GM18526 (cell line): Measurements from ENCODE around the gene DUSP14.

Source experiments
- POLR2A ChIP-seq: IDR thresholded peaks from 3 replicates; pipeline ENCODE4 v1.6.1; 2011; ENCODE audit not compliant: insufficient read length; ENCODE audit errors: extremely low read depth

DUSP14 gene

GRCh38 chr17:37502009-37502936 lies 12.6 kb downstream of the DUSP14 start:
- TF ChIP-seq POLR2A = no peak

GRCh38 chr17:37503148-37503547 lies 13.5 kb downstream of the DUSP14 start:
- TF ChIP-seq POLR2A = no peak

DNA sequence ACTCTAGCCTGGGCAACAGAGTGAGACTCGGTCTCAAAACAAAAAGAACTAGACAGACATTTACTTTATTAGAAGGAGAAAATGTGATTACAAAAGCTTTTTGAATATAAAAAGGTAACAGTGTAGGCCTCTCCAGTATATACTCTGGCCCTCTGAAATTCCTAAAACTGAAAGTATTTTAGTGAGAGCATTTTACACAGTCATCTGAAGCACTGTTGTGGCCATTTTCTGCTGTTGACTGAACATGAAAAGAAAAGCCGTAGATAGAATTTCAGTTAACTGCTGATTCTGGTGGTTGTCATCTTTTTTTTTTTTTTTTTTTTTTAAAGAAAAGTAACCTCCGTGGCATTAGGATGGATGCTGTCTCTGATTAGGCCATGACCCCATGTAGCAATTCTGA lies 15.6 kb downstream of the DUSP14 start:
- no peak for TF ChIP-seq POLR2A

DNA sequence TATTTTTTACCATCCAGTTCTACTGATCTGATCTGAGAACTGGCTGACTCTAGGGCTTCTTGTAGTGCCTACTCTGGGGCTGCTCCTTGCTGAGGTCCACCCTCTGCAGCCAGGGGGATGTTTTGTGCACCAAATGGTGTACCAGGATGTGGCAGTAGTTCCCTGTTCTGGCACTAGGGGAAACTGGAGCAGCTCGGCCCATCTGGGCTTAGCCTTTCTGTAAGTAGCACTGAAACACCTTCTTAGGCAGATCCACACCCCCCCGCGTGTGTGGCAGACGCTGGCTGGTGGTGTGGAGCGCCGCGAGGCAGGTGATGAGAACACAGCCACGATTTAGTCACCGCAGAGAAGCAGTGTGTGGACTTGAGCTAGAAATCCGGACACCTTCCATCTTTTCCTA lies 17.0 kb downstream of the DUSP14 start:
- no peak for TF ChIP-seq POLR2A

DNA sequence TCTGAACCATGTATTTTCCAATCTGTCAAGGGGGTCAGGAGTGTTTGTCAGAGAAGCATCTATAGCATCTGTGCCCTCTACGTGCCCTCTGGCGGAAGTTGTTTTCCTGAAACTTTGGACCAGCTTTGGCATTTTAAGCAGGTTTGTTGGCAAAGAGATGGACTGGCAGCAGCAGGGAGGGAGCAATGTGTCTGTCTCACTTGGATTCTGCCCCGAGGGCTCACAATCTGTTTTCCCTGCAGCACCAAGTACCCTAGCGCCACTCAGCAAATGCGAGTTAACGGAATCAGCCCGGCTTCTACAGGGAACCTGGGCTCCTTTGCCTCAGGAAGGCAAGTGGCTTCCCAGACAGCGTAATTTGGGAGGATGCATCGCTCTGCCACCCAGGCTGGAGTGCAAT lies 17.4 kb downstream of the DUSP14 start:
- TF ChIP-seq POLR2A = no peak

GRCh38 chr17:37510056-37510455 lies 20.4 kb downstream of the DUSP14 start:
- TF ChIP-seq POLR2A = no peak

DNA sequence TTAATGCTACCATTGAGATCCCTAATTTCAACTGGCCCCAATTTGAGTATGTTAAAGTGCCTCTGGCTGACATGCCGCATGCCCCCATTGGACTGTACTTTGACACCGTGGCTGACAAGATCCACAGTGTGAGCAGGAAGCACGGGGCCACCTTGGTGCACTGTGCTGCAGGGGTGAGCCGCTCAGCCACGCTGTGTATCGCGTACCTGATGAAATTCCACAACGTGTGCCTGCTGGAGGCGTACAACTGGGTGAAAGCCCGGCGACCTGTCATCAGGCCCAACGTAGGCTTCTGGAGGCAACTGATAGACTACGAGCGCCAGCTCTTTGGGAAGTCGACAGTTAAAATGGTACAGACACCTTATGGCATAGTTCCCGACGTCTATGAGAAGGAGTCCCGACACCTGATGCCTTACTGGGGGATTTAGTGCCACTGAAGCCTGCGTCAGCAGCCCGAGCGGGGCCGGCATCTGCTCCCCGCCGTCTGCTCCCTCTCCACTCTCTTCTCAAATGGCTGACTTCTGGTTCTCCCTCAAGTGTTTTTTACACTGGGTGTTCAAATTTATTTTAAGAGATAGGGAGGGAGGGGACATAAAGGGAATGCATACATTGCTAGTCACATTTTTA lies 22.9 kb downstream of the DUSP14 start:
- no peak for TF ChIP-seq POLR2A

- TF ChIP-seq POLR2A = no peak
Measured at GRCh38 chr17:37513711-37514110, 24.0 kb downstream of the DUSP14 start.

DNA sequence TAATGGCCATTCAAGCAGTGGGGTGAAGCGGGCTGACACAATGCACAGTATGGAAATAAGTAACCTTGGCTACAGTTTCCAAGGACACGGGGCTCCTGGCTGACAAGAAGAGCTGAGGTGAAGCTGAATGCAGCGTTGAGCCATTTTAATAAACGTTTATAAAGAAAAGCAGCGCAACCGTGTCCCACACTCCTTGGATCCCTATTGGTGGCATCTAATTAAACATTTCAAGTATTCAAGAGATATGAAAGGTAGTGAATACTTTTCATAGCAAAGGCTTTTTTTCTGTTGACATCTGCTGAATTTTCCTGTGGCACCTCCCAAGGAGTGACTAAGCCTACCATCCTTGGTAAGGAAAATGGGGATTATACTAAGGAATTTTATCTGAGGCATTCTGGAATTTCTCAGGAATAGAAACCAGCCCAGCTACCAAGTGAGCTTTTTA lies 26.5 kb downstream of the DUSP14 start:
- TF ChIP-seq POLR2A = no peak

- no peak for TF ChIP-seq POLR2A
Measured at GRCh38 chr17:37517881-37518280, 28.2 kb downstream of the DUSP14 start.

GRCh38 chr17:37518826-37519225 lies 29.1 kb downstream of the DUSP14 start:
- TF ChIP-seq POLR2A = no peak

DNA sequence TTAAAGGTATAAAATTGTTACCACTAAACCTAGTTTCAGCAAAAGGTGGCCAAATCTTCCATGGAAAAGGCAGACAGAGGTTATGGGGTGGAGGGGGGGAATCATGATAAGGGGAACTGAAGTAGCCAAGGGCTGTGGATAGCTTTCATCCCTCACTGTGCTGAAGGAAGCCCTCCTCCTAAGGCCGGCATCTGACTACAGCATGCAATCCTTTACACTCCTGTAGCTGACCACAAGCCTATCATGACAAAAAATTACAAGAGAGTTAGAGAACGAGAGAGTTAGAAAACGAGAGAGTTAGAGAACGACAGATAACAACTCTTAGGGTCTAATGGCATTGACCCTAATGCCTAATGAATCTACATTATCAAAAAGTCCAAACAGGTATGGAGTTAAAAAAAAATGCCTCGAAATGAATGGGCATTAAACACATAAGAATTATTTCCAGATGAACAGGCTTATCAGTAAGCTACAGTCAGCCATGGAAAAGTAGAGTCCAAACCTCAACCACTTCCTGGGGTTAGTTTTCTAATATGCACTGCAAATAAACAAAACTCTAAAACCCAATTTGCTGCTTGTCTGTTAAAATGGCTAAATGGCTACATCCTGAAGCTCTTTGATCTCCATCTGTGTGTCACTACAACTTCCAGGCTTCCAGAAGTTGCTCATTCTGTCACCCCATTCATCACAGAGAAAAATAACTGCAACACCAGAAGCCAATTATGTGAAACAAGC lies 29.7 kb downstream of the DUSP14 start:
- no peak for TF ChIP-seq POLR2A

GRCh38 chr17:37520174-37520573 lies 30.5 kb downstream of the DUSP14 start:
- TF ChIP-seq POLR2A = no peak

DNA sequence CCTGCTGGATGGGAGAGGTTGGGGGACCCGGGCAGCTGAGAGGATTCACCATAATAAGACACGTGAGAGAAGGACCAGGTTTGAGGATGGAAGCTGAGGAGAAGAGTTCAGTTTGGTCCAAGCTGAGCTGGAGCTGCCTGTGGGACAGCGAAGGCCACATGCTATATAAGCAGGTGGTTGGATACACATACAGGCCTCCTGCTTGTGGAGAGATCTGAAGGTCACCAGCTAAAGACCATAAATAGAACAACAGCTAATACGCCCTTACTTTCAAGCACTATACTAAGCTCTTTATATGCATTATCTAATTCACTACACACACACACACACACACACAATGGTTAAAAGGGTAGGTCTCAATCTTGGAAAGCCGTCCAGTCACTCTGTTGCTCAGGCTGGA lies 32.1 kb downstream of the DUSP14 start:
- no peak for TF ChIP-seq POLR2A

DNA sequence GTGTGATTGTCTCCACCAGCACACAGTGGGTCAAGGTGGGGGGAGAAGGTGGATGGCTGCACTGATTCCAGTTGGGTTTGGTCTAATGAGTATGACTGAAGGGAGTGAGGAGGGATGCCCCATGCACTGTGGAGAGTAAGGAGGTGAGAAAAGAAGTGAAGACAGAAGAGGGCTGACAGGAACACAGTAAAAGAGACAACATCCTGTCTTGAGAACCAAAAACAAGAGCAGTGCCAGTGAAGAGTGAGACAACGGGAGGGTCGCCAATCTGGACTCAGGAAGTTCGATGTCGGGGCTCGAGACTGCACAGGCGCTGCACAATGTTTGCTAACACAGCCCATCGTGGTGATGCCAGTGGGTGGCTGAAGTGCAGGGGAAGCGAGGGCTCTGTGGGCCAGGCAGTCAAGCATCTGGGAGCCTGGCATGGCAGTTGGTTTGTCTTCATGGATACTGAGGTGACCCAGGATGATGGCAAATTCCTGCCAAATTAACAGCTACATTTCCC lies 34.1 kb downstream of the DUSP14 start:
- TF ChIP-seq POLR2A = no peak
